NT2/D1 (cell line): ENCODE results near the gene FGD4.

ENCODE experiments used
- DNase-seq: peaks from one replicate; pipeline ENCODE4 v3.0.0-alpha.2; 2011; ENCODE audit warnings: low read depth, low spot score
- H3K27me3 ChIP-seq: 2 replicates; pipeline ENCODE4 v1.6.0; 2011; ENCODE audit warnings: mild to moderate bottlenecking; ENCODE audit not compliant: insufficient read length, insufficient read depth
- H3K36me3 ChIP-seq: 2 replicates; pipeline ENCODE4 v1.6.1; 2011; ENCODE audit warnings: mild to moderate bottlenecking, low read length, mixed read lengths; ENCODE audit not compliant: insufficient read depth, insufficient read length
- H3K4me1 ChIP-seq: 2 replicates; pipeline ENCODE4 v1.5.1; 2011; ENCODE audit not compliant: insufficient read depth, insufficient read length
- H3K4me3 ChIP-seq: 2 replicates; pipeline ENCODE4 v1.5.1; 2011; ENCODE audit warnings: low read depth; ENCODE audit not compliant: insufficient read length
- H3K9ac ChIP-seq: 2 replicates; pipeline ENCODE4 v1.6.0; 2011; ENCODE audit warnings: low read depth; ENCODE audit not compliant: insufficient read length
- H3K9me3 ChIP-seq: 2 replicates; pipeline ENCODE4 v1.5.1; 2011; ENCODE audit warnings: mild to moderate bottlenecking, low read length; ENCODE audit not compliant: insufficient read depth
- SUZ12 ChIP-seq: IDR thresholded peaks from 2 replicates; pipeline ENCODE4 v1.6.1; 2011; ENCODE audit not compliant: insufficient read length, insufficient read depth; ENCODE audit errors: extremely low read depth
- YY1 ChIP-seq: IDR thresholded peaks from 2 replicates; pipeline ENCODE4 v1.6.1; 2011; ENCODE audit not compliant: insufficient read length, insufficient read depth
- ZNF274 ChIP-seq: IDR thresholded peaks from 2 replicates; pipeline ENCODE4 v1.6.1; 2011; ENCODE audit warnings: mild to moderate bottlenecking, low read depth, low read length

Gene FGD4

GRCh38 chr12:32494656-32495055 is 95.3 kb downstream of the FGD4 start:
- no peak for TF ChIP-seq ZNF274
- TF ChIP-seq SUZ12: no peak
- TF ChIP-seq YY1: no peak
- no peaks in the 10 kb centered on the region for H3K36me3 ChIP-seq

GRCh38 chr12:32496946-32497345 is 97.6 kb downstream of the FGD4 start:
- H3K27me3 ChIP-seq: no peaks in the 10 kb centered on the region
- H3K9ac ChIP-seq: no peak overlapping the region
- DNase-seq: no peak
- H3K36me3 ChIP-seq: no peaks in the 10 kb centered on the region
- peaks cover 2% of the 10 kb centered on the region for H3K4me1 ChIP-seq
- no peaks in the 10 kb centered on the region for H3K9me3 ChIP-seq
- TF ChIP-seq ZNF274 (no peak), SUZ12 (no peak), YY1 (no peak)
- H3K4me3 ChIP-seq: no peak overlapping the region

More at GRCh38 chr12:32494656-32495055, 95.3 kb downstream of the FGD4 start:
- no peaks in the 10 kb centered on the region for H3K9me3 ChIP-seq
- DNase-seq: no peak
- H3K4me1 ChIP-seq: peaks cover 2% of the 10 kb centered on the region
- H3K4me3 ChIP-seq: no peak overlapping the region
- H3K27me3 ChIP-seq: no peaks in the 10 kb centered on the region
- H3K9ac ChIP-seq: no peak overlapping the region

GRCh38 chr12:32497864-32498263 is 98.5 kb downstream of the FGD4 start:
- H3K9ac ChIP-seq: no peak overlapping the region
- no peak for TF ChIP-seq ZNF274
- no peak for TF ChIP-seq SUZ12
- no peak for TF ChIP-seq YY1
- H3K9me3 ChIP-seq: no peaks in the 10 kb centered on the region
- no peak overlapping the region for H3K4me3 ChIP-seq
- H3K27me3 ChIP-seq: no peaks in the 10 kb centered on the region
- no peaks in the 10 kb centered on the region for H3K36me3 ChIP-seq
- H3K4me1 ChIP-seq: peaks cover 5% of the 10 kb centered on the region
- no peak for DNase-seq

GRCh38 chr12:32499048-32499447 is 99.7 kb downstream of the FGD4 start:
- Histone ChIP-seq H3K4me3 (no peak overlapping the region), H3K9ac (no peak overlapping the region), H3K27me3 (no peaks in the 10 kb centered on the region), H3K9me3 (no peaks in the 10 kb centered on the region), H3K36me3 (no peaks in the 10 kb centered on the region), H3K4me1 (peaks cover 5% of the 10 kb centered on the region)
- TF ChIP-seq ZNF274: no peak
- TF ChIP-seq YY1: no peak
- no peak for TF ChIP-seq SUZ12
- no peak for DNase-seq

- peak; percentile 100 for DNase-seq
- TF ChIP-seq ZNF274 (no peak), YY1 (no peak), SUZ12 (no peak)
- Histone ChIP-seq H3K9ac (no peak overlapping the region), H3K36me3 (no peaks in the 10 kb centered on the region), H3K4me3 (no peak overlapping the region), H3K27me3 (no peaks in the 10 kb centered on the region), H3K9me3 (no peaks in the 10 kb centered on the region), H3K4me1 (peaks cover 3% of the 10 kb centered on the region)
Measured at GRCh38 chr12:32501835-32502333, 102.5 kb downstream of the FGD4 start.

- Histone ChIP-seq H3K9me3 (no peaks in the 10 kb centered on the region), H3K9ac (no peak overlapping the region), H3K4me3 (no peak overlapping the region), H3K27me3 (no peaks in the 10 kb centered on the region), H3K36me3 (no peaks in the 10 kb centered on the region), H3K4me1 (peaks cover 3% of the 10 kb centered on the region)
- TF ChIP-seq YY1: no peak
- no peak for TF ChIP-seq ZNF274
- TF ChIP-seq SUZ12: no peak
- DNase-seq: peak; percentile 35
Measured at GRCh38 chr12:32502693-32503502, 103.5 kb downstream of the FGD4 start.

GRCh38 chr12:32503730-32504129 is 104.4 kb downstream of the FGD4 start:
- Histone ChIP-seq H3K4me3 (no peak overlapping the region), H3K36me3 (no peaks in the 10 kb centered on the region), H3K27me3 (no peaks in the 10 kb centered on the region), H3K4me1 (peaks cover 3% of the 10 kb centered on the region), H3K9me3 (no peaks in the 10 kb centered on the region), H3K9ac (no peak overlapping the region)
- TF ChIP-seq SUZ12 (no peak), YY1 (no peak), ZNF274 (no peak)
- no peak for DNase-seq
